Stomach smooth muscle (tissue), 2 donors: ENCODE data around the gene EXOC1.
"Not testable (repeated sequence)": the region's sequence is repeated elsewhere in the genome, so short reads cannot be mapped to it uniquely, and the experiment has no call there.

Source experiments
- H3K27ac ChIP-seq: one replicate; pipeline ENCODE4 v1.7.0; 2013; ENCODE audit warnings: mild to moderate bottlenecking, low read length, inconsistent platforms
- H3K27me3 ChIP-seq, 2 donors: one replicate each; pipeline ENCODE4 v1.7.0; 2013; ENCODE audit warnings: low read length in 2 of 2; ENCODE audit not compliant: insufficient read depth in 2 of 2, control insufficient read depth in 1 of 2
- H3K36me3 ChIP-seq, 2 donors: one replicate each; pipeline ENCODE4 v1.7.0; 2013; ENCODE audit warnings: low read length in 2 of 2; ENCODE audit not compliant: control insufficient read depth in 2 of 2, insufficient read depth in 2 of 2
- H3K4me1 ChIP-seq: one replicate; pipeline ENCODE4 v1.7.0; 2013; ENCODE audit warnings: low read length; ENCODE audit not compliant: control insufficient read depth, insufficient read depth
- H3K4me3 ChIP-seq, 2 donors: one replicate each; pipeline ENCODE4 v1.7.0; 2013; ENCODE audit warnings: low read length in 2 of 2
- H3K9ac ChIP-seq, 2 donors: one replicate each; pipeline ENCODE4 v1.7.0; 2013; ENCODE audit warnings: low read length in 2 of 2, mild to moderate bottlenecking in 1 of 2
- H3K9me3 ChIP-seq, 2 donors: one replicate each; pipeline ENCODE4 v1.7.0; 2013; ENCODE audit warnings: low read length in 2 of 2; ENCODE audit not compliant: control insufficient read depth in 2 of 2
- donor health status: healthy.
- donor health status: Pancreatic carcinoma.

EXOC1 gene

DNA sequence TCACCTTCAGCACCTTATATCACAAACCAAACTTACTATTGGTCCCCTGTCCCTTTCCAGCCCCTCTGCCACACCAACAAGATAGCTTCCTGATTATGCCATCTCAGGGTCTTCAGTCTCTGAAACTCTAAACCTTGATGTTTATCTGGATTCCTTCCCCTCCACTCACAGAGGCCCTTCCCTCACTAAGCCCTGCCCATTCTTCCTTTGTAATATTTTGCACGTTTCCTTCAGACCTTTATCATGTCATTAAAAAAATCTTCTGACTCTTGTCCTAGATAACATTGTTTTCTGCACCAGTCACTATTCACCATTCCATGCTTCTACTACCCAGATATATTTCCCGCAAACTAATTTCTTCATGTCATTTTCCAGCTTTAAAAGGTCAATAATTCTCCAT is 77.6 kb downstream of the EXOC1 start:
- no peak overlapping the region for H3K27ac ChIP-seq
- H3K36me3 ChIP-seq: no peaks in the 10 kb centered on the region
- no peaks in the 10 kb centered on the region for H3K9me3 ChIP-seq
- H3K4me3 ChIP-seq: no peak overlapping the region
- no peaks in the 10 kb centered on the region for H3K27me3 ChIP-seq
- H3K9ac ChIP-seq: no peak overlapping the region
- no peaks in the 10 kb centered on the region for H3K4me1 ChIP-seq

DNA sequence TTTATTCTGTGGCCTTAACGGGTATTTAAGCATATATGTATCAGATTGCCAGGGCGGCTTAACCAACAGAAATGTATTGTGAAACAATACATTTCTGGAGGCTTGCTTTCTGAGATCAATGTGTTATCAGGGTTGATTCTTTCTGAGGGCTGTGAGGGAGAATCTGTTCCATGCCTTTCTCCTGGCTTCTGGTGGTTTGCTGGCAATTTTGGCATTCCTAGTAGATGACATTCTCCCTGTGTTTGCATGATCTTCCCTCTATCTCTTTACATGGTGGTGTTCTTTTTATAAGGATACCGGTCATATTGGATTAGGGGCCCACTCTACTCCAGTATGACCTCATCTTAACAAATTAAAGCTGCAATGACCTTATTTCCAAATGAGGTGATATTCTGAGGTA is 78.4 kb downstream of the EXOC1 start:
- Histone ChIP-seq H3K4me3 (no peak overlapping the region), H3K4me1 (no peaks in the 10 kb centered on the region), H3K36me3 (no peaks in the 10 kb centered on the region), H3K9ac (no peak overlapping the region), H3K27ac (no peak overlapping the region), H3K9me3 (no peaks in the 10 kb centered on the region), H3K27me3 (no peaks in the 10 kb centered on the region)

DNA sequence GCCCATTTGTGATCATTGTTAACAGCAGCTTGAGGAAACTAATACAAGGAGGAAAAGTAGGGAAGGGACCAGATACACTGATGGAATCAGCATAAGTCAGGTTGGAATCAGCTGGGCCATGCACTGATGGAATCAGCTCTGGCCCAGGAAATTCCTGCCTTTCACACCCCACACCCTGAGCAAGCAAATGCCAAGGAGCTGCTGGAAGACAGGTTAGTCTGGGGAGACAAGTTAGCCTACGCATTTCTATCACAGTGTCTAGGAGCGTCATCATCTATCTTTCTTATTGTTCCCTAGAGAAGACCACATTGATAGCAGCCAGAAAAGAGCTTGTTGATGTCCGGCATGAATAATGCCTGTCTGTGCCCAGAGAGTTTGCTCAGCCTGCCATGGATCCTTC is 79.1 kb downstream of the EXOC1 start:
- no peaks in the 10 kb centered on the region for H3K9me3 ChIP-seq
- H3K27ac ChIP-seq: no peak overlapping the region
- H3K36me3 ChIP-seq: no peaks in the 10 kb centered on the region
- no peak overlapping the region for H3K9ac ChIP-seq
- H3K27me3 ChIP-seq: no peaks in the 10 kb centered on the region
- H3K4me1 ChIP-seq: no peaks in the 10 kb centered on the region
- no peak overlapping the region for H3K4me3 ChIP-seq

DNA sequence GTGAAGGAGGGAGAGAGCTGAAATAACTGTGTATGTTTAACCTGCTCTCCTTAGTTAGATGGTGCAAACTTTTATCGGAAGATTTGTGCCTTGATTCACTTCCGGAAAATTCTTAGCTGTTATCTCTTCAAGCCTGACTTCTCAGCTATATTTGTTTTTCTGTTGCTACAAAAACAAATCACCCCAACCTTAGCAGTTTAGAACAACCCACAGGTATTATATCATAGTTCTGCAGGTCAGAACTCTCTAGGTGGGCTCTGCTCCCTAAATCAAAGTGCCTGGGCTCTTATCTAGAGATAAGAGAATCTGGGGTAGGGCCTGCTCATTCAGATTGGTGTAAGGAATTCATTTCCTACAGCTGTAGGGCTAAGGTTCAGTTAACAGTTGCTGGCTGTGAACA is 80.2 kb downstream of the EXOC1 start:
- H3K36me3 ChIP-seq: no peaks in the 10 kb centered on the region
- H3K9me3 ChIP-seq: no peaks in the 10 kb centered on the region
- no peaks in the 10 kb centered on the region for H3K27me3 ChIP-seq
- no peak overlapping the region for H3K9ac ChIP-seq
- no peak overlapping the region for H3K4me3 ChIP-seq
- no peak overlapping the region for H3K27ac ChIP-seq
- H3K4me1 ChIP-seq: no peaks in the 10 kb centered on the region

DNA sequence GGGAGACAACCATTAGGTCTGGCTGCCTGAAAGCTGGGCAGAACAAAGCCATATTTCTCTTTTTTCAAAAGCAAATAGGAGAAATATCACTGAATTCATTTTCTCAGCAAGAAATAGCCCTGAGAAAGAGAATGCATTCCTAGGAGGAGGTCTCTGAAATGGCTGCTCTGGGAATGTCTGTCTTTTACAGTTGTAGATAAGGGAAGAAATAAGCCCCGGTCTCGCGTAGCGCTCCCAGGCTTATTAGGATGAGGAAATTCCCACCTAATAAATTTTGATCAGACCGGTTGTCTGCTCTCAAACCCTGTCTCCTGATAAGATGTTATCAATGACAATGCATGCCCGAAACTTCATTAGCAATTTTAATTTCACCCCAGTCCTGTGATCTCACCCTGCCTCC is 82.5 kb downstream of the EXOC1 start:
- H3K9me3 ChIP-seq, H3K27me3 ChIP-seq, H3K4me3 ChIP-seq, H3K9ac ChIP-seq, H3K27ac ChIP-seq, H3K36me3 ChIP-seq, H3K4me1 ChIP-seq: not testable (repeated sequence)

DNA sequence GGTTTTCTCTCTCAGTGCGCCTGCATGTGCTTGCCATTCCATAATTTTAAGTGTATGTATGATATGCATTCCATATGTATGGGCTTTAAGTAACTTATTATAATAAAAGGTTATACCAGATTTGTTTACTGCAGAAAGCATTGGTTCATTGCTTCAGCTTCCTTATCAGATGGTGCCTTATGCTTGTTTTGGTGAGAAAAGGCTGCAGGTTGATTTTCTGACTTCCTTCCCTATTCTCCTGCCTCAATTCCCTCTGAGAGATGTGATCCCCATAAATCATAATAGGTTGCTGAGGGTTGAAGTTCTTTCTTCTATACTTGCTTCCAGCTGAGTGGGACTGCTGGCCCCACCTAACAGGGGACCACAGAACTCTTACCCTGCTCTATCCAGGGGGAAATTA is 85.0 kb downstream of the EXOC1 start:
- Histone ChIP-seq H3K4me1 (no peaks in the 10 kb centered on the region), H3K27ac (no peak overlapping the region), H3K27me3 (no peaks in the 10 kb centered on the region), H3K9ac (no peak overlapping the region), H3K4me3 (no peak overlapping the region), H3K36me3 (no peaks in the 10 kb centered on the region), H3K9me3 (no peaks in the 10 kb centered on the region)

DNA sequence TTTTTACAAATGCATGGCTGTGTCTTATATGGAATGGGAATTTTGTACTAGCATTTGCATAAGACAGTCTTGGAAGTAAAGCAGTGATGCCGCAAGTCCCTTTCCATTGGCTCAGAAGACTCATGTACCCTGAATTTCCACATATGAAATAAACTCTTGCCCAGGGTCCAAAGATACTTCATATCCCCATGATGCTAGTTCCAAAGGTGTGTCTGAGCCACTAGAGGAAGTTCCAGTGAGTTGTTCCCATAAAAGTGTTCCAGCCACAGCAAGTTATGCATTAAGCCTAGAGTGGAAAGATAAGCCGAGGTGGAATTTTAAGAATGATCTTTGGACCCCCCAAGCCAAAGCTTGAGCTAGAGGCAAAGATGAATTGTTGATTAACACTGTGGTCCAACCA is 86.0 kb downstream of the EXOC1 start:
- Histone ChIP-seq H3K4me1 (no peaks in the 10 kb centered on the region), H3K27me3 (no peaks in the 10 kb centered on the region), H3K36me3 (no peaks in the 10 kb centered on the region), H3K27ac (no peak overlapping the region), H3K9ac (no peak overlapping the region), H3K4me3 (no peak overlapping the region), H3K9me3 (no peaks in the 10 kb centered on the region)

DNA sequence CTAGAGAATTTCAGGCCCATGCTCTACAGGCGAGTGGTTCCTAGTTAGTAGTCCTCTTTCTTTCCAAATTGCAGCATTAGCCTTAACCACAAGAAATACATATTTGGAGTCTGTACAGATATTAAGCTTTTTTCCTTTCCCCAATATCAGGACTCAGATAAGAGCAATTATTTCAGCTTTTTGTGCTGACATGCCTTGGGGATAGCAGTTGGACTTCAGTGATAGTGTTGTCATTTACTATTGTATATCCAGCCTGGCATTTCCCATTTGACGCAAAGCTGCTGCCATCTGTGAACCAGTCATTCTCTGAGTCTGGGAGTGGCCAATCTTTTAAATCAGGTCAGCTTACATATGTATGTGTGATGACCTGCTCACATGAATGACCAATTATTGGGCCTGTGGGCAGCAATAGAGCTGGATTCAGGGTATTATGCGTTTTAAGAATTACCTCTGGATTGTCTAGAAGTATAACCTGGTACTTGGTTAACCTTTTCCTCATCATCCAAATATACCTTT is 88.5 kb downstream of the EXOC1 start:
- Histone ChIP-seq H3K27ac (no peak overlapping the region), H3K9me3 (no peaks in the 10 kb centered on the region)

DNA sequence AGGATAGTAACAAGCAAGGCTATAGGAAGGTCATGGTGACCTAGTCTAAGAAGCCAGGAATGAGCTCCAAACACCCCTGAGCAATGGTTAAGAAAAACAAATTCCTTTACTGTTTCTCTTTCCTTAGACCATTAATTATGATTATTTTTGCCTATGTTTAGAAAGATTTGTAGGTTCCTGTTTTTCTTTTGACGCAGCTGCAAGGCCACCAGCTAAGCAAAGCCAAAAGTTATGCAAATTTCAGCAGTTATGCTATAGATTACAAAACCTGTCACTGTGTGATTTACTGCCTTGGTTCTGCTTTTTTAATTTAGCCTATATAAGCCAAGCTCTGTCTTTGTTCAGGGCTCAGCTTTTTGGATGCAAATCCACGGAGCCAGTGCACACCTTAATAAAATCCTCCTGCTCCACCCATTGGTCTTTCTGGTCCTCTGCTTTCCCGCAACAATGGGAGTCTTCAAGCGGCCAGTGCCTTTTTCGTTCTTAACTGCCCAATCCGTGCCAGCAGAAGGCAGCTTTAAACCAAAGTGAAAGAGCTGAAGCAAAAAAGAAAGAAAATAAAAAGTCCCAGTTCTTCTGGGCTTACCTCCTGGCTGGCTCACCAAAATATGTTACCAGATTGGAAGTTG is 93.9 kb downstream of the EXOC1 start:
- Histone ChIP-seq H3K4me1 (peaks cover 14% of the 10 kb centered on the region), H3K27ac (no peak overlapping the region), H3K27me3 (no peaks in the 10 kb centered on the region), H3K9me3 (no peaks in the 10 kb centered on the region), H3K9ac (peak overlapping the region in 1 of 2 donors; percentile 58), H3K36me3 (no peaks in the 10 kb centered on the region), H3K4me3 (peak overlapping the region; percentile 22 to 34)

More for the DNA sequence above, 88.5 kb downstream of the EXOC1 start:
- no peaks in the 10 kb centered on the region for H3K36me3 ChIP-seq
- no peaks in the 10 kb centered on the region for H3K4me1 ChIP-seq
- no peak overlapping the region for H3K9ac ChIP-seq
- no peaks in the 10 kb centered on the region for H3K27me3 ChIP-seq
- no peak overlapping the region for H3K4me3 ChIP-seq

DNA sequence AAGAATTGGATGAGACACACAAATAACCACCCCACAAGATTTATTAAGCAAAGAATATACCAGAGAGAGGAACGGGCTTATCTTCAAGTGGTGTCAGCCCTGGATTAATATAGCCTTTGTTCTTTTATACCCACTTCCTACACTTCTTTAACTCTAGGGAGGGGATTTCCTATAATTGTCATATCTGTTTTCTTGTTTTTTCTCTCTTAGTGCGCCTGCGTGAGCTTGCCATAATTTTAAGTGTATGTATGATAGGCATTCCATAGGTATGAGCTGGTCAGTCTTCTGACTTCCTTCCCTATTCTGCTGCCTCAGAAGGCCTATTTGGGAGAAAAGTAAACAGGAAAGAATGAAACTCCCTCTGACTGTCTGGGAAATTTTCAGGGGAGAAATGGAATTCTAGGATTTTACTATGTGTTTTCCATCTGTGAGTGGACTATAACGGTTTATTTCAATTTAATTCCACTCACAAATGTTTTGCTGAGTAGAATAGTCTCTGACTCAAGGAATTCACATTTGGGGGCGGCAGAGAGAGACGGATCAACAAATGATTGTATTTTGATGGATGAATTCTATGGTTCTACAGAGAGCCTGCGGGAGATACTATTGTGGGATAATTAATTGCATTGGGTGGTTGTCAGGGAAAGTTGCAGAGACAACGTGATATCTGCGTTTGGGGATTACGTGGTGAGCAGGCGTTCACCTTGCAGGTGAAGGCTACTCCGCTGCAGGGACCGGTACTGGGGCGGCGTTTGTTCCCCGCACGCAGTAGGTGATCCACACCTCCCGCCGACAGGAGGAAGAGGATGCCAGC is 94.7 kb downstream of the EXOC1 start:
- Histone ChIP-seq H3K9me3 (no peaks in the 10 kb centered on the region), H3K36me3 (no peaks in the 10 kb centered on the region), H3K4me1 (peaks cover 14% of the 10 kb centered on the region), H3K27ac (peak overlapping the region; percentile 50), H3K27me3 (no peaks in the 10 kb centered on the region), H3K4me3 (peak overlapping the region; percentile 75 to 84), H3K9ac (peak overlapping the region; percentile 58 to 72)
